HEK293T (cell line): ENCODE results near the gene MIB2.

Experiments
- ARNT ChIP-seq: fragments of 450-650 bp; IDR thresholded peaks from 2 replicates; pipeline ENCODE4 v1.6.1; 2017; ENCODE audit warnings: mild to moderate bottlenecking
- BHLHE40 ChIP-seq: fragments of 450-650 bp; IDR thresholded peaks from 2 replicates; pipeline ENCODE4 v1.6.1; 2016; ENCODE audit warnings: mild to moderate bottlenecking, moderate library complexity, borderline replicate concordance
- ELF4 ChIP-seq: fragments of 450-650 bp; IDR thresholded peaks from 2 replicates; pipeline ENCODE4 v1.6.1; 2017; ENCODE audit warnings: antibody characterized with exemption
- FOXM1 ChIP-seq: fragments of 450-650 bp; IDR thresholded peaks from 2 replicates; pipeline ENCODE4 v1.6.1; 2017; ENCODE audit warnings: mild to moderate bottlenecking, borderline replicate concordance
- LEF1 ChIP-seq: fragments of 450-650 bp; IDR thresholded peaks from 2 replicates; pipeline ENCODE4 v1.6.1; 2017; ENCODE audit warnings: mild to moderate bottlenecking, borderline replicate concordance
- SP1 ChIP-seq: fragments of 450-650 bp; IDR thresholded peaks from 2 replicates; pipeline ENCODE4 v1.6.1; 2017

DNA sequence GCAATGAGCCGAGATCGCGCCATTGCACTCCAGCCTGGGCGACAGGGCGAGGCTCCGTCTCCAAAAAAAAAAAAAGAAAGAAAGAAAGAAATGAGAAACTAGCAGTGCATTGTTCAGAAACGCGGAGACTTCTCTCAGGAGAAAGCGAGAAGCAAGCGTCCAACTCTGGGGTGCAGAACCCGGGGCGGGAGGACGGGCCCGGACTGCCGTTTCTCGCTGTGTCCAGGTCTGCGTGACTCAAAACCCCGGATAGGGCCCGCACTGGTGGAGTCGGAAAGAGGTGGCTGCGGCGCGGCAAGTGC is 395 bp upstream of the MIB2 start:
- TF ChIP-seq ELF4: no peak
- TF ChIP-seq LEF1: no peak
- TF ChIP-seq FOXM1: no peak
- no peak for TF ChIP-seq ARNT
- no peak for TF ChIP-seq BHLHE40
- no peak for TF ChIP-seq SP1
